Activated naive CD8-positive, alpha-beta T cell treated with anti-CD3 and anti-CD28 coated beads, Interleukin-2, amount 50 U/mL, for 16 hours (primary cell): ENCODE measurements around the gene GALNT9.

ENCODE experiments used
- DNase-seq: peaks from one replicate; pipeline ENCODE4 v3.0.0-alpha.2; 2020; ENCODE audit warnings: low read depth, low spot score

The GALNT9 gene

DNA sequence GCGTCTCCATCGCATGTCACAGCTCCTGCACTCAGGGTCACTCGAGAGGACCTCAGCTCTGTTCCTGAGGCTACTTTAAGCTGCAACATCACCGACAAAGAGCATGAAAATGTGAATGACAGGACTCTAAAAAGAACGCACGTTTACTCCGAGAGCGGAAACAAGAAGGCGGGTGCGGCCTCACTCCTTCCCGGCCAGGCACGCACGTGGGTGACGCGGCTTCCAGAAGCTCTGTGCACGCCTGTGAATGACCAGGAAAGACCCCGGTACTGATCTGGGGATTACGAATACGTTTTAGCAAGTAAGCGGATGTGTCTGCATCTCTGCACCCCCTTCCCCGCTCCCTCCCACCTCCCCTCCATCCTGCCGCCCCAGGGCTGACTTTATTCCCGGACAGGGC is 15.2 kb upstream of the GALNT9 start:
- no peak for DNase-seq

DNA sequence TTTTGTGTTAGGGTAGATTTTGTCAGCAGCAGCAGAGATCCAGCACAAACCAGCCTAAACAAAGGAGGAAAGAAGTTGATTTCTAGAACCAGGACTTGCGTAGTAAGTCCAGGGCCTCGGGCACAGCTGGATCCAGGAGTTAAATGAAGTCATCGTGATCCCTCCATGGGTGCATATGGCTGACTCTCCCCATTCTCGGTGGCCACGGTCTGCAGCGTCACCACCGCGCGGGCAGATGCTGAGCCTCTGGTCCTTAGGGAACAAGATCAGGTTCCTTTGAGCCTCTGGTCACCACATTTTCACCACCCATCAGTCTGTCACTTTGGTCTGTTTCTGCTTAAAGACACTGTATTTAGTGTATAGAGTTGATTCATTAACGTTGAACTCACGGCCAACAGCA is 14.8 kb upstream of the GALNT9 start:
- no peak for DNase-seq

DNA sequence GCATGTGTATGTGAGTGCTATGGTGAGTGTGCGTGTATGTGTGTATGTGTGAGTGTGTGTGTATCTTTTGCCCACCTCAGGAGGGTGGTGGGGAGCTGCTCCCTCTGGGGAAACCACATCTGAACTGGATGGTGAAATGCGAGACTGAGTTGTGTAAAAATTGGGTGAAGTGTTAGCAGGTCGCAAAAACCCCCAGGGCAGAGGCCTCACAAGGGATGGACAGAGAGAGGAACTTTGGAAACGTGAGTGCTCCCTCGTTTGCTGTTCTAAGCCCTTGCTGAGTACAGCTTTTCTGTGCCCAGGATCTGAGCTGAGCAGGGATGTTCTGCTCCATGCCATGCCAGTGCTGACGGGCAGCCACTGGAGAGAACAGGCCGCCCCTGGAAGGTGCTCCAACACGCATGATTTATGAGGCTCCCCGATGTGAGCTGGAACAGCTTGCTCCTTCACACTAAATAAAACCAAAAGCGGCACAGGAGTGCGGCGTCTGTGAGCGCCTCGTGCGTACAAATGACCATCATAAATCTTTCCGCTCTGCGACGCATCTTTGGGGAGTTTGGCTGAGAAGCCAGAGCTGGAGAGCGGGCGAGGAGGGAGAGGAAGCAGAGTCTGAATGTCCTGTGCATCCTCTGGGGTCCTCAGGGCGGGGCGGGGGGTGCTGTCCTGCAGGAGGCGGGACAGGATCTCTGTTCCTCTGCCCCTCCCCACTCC is 14.1 kb upstream of the GALNT9 start:
- no peak for DNase-seq

DNA sequence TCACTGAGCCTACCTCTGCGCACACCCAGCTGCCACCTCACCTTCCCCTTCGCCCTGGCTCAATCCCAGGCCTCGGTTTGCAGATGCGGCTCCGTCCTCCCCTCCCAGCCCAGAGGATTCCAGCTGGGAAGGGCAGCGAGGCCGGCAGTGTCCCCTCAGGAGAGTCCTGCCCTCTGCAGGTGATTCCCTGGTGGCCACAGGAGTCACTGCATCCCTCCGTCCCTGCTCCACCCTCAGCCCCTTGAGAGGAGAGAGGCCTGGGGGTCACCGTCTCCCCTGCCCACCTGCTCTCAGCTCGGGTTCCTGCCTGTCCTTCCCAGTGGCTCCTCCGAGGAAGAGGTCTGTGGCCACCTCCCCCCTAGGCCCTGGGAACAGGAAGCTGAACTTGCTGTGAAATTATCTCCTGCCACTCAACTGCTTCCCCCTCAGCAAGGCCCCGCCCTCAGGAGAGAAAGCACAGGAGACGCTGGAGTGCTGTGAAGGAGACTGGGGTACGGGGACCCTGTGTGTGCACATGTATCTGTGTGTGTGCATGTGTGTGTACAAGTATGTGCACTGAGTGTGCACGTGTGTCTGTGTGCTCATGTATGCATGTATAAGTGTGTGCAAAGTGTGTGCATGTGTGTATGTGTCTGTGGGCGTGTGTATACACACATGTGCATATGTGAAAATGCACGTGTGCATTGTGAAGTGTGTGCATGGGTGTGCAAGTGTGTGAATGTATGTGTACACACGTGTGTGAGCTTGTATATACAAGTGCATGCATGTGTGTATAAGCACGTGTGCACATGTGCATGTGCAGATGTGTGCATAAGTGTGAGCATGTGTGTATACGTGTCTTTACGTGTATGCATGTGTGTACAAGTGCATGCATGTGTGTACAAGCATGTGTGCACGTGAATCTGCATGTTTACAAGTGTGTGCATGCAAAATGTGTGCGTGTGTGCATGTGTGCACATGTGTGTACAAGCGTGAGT is 13.2 kb upstream of the GALNT9 start:
- DNase-seq = no peak

DNA sequence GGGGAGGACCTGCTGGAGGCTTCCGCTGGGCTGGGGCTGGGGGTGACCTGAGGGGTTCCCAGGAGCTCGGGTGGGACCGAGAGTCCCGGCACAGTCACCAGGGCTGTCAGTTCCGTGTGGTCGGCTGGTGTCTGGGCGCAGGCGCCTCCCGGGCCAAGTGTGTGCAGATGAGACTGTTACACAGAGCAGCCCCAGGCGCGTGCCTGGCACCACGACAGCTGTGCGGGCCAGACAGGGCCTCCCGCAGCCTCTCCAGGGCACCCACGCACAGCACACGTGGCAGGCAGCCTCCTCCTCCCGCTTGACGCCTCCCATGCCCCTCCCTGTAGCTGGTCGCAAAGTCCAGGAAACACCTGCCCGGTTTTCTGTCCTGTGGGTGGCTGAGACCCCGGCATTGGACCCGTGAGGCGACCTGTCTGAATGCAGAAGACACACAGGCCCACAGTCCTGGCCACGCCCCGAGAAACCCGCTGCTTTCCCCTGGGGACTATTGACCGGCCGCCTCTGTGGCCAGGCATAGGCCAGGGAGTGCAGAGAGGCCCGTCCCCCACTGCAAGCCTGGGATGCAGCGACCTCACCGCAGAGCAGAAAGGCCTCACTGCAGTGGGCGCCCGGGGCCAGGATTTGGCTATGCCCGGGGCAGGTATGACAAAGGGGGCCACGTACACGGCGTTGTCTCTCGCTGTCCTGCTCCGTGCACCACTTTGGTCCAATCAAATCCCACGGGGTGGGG is 12.1 kb upstream of the GALNT9 start:
- DNase-seq = no peak

DNA sequence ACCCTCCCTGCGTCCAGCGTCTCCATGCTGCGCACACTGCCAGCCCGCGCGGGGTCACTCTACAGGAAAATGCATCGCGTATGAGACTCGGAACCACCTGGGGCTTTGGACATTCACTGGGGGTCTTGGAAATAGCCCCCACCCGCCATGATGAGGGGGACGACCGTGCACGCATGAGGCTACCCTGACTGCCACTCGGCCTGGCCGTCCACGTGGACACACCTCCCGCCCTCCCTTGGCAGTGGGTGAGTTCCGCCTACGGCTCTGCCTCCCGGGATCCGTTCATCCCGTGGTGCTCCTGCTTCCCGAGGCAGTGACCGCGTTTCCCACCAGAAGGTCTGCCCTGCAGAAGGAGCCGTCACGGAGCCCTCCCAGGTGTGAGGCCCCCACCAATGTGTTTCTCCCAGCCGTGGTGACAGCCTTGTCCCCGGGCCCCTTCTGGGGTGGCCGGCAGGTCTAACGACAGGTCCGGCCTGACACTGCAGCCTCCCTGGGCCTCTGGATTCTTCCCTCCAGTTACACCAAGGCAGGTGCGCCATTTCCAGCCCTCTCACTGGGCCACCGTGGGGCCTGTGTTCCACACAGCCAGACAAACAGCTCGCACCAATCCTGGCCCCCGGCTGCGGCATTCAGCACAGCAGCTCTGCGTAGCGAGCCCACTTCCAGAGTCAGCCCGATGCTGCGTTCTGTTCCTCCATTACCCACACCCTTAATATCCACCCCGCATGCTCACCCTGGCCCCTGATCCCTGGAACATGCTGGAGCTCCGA is 11.1 kb upstream of the GALNT9 start:
- DNase-seq = no peak

DNA sequence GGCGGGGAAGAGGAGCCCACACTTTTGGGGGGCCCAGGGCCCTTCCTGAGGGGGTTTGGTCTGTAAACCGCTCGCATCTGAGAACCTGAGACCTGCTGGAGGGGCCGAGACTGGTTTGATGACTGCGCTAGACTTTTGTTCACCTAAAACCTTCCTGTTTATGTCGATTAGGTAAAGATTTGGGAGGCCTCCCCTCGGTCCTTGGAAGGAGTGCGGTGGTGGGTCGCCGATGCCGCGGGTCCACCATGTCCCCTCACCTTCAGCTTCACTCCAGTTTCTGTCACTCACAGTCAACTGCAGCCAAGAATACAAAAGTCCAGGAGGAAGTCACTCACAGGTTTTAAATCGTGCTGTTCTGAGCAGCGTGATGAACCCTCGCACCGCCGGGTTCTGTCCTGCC is 10.5 kb upstream of the GALNT9 start:
- DNase-seq = no peak

DNA sequence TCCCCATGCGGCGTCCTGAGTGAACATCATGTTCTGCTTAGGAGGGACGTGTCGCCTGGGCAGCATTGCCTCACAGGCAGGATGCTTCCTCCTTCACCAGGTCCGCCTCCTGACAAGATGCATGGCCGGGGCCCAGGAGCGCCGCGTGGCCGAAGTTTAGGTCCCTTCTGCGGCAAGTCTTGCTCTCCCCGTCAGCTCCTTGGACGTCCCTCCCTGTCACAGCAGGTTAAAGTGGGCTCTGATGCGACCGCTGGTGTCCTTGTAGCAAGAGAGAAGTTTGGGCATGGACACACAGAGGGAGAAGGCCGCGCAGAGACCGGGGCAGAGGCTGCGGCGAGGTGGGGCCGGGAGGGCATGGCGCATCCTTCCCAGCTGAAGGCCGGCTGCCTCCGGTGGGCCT is 9.4 kb upstream of the GALNT9 start:
- no peak for DNase-seq

DNA sequence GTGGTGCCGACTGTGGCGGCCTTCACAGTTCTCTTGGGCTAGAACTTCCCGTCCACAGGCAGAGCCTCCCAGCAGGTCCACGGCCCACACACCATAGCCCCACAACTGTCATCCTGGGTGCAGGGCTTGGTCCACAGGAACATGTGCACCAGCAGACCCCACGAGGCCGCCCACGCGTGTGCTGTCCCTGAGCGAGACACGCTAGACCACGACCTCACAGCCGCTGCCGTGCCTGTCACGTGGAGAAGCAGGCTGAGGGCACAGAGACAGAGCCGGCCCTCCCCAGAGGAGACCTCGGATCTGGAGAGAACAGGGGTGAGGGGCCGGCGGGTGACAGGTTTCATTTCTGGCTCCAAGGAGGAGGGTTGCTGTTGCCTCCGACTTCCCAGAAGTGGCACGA is 8.9 kb upstream of the GALNT9 start:
- DNase-seq = no peak

DNA sequence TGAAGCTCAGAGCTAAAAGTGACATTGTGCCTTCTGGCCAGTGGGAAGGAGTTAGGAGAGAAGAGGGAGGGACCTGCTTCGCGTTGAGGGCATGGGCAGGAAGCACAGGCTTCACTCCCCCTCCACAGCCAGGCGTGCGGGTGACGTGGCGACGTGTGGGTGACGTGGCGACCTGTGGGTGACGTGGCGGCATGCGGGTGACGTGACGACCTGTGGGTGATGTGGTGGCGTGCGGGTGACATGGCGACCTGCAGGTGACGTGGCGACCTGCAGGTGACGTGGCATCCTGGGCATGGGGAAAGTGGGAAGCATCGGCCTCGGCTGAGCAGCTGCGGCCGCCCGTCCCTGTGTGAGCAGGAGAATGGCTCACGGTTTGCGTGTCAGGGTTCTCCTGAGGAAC is 8.2 kb upstream of the GALNT9 start:
- no peak for DNase-seq

DNA sequence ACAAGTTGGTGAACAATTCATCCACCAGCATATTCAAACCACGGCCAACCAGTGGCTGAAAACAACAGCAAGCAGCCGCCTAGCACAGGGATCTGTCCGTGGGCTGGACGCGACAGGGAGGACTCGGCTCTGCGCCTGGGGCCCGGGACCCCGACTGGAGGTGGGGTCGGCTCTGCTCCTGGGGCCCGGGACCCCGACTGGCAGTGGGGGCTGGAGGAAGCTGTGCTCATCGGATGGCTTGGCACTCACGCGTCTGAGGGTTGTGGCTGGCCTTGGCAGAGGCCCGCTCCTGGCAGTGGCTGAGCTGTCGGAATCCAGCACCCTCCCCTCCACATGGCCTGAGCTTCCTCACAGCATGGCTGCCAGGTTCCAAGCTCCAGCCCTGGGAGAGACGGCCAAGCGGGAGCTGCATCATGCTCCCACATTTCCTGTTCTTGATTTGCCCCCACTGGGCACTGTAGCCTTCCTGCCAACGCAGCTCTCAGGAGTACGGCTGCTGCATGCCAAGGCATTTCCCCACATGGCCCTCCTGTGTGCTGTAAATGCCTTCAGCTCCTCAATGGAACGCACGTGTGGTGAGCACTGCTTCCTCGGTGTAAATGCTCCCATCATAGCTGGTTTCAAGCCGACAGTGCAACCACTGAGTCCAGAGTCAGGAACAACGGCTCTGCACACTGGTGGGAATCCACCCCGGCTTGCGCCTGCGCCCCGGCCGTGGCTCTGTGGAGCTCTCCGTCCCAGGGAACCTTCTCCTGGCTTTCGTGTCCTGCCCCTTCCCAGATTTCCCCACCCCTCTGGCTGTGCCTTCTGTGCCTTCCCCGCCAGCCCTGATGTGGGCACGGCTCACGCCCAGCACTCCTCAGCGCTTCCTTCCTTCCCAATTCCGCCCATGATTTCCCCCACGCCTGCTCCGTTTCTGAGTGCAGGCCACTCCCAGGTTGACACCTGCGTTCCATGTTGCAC is 7.3 kb upstream of the GALNT9 start:
- no peak for DNase-seq

DNA sequence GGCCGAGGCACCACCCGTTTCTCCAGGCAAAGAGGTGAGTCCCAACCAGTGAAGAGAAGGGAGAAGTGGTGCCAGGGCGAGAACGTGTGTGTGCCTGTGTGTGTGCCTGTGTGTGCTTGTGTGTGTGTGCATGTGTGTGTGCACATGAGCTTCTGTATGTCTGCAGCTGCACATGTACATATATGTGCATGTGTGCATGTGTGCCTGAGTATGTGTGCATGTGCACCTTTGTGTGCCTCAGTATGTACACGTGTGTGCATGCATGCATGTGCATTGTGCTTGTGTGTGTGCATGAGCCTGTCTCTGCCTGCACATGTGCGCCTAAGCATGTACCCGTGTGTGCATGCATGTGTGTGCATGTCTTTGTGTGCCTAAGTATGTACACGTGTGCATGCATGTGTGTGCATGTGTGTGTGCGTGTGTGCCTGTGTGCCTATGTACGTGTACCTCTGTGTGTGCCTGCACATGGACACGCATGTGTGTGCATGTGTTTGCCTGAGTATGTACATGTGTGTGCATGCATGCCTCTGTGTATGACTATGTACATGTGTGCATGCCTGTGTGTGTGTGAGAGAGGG is 5.9 kb upstream of the GALNT9 start:
- DNase-seq = no peak

DNA sequence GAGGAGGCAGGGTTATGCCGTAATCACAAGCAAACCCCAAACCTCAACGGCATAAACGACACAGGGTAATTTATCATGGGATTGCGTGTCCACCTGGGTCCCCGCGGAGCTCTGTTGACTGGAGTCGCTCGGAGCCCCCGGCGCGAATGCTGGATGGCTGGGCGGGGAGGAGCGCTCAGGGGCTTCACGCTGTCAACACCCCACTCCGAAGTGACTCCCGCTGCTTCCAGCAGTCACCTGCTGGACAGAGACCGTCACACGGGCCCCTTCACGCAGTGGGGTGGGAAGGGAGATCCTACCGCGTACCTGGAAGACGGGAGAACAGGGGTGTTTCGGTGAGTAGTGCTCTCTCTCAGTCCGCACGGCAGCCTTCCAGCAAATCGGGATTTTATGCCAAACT is 4.4 kb upstream of the GALNT9 start:
- no peak for DNase-seq

DNA sequence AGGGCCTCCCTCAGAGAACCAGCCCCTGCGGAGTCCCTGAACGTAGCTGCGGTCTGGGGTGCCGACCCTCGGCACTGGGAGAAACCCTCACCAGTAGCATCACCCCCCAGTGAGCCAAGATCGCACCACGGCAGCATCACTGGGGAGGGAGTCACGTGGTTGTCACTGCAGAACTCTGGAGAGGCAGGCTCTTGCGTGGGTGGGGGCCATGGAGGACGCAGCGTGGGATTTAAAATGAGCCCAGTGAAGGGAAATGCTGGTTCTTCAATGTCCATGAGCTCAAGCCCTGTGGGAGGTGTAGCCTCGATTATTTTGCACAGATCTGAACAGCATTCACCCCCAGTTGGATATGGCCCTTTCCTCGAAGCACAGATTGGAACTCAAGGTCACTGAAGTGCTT is 3.9 kb upstream of the GALNT9 start:
- DNase-seq = no peak

DNA sequence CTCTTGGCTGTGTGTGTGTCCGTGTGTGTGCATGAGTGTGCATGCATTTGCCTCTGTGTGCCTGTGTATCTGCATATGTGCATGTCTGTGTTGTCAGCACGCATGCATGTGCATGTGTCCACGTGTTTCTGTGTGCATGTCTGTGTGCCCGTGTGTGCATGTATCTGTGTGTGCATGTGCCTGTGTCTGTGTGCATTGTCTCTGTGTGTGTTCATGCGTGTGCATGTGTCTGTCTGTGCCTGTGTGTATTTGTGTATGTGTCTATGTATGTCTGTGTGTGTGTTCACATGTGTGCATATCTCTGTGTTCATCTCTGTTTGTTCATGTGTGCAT is 1.1 kb upstream of the GALNT9 start:
- DNase-seq = no peak

DNA sequence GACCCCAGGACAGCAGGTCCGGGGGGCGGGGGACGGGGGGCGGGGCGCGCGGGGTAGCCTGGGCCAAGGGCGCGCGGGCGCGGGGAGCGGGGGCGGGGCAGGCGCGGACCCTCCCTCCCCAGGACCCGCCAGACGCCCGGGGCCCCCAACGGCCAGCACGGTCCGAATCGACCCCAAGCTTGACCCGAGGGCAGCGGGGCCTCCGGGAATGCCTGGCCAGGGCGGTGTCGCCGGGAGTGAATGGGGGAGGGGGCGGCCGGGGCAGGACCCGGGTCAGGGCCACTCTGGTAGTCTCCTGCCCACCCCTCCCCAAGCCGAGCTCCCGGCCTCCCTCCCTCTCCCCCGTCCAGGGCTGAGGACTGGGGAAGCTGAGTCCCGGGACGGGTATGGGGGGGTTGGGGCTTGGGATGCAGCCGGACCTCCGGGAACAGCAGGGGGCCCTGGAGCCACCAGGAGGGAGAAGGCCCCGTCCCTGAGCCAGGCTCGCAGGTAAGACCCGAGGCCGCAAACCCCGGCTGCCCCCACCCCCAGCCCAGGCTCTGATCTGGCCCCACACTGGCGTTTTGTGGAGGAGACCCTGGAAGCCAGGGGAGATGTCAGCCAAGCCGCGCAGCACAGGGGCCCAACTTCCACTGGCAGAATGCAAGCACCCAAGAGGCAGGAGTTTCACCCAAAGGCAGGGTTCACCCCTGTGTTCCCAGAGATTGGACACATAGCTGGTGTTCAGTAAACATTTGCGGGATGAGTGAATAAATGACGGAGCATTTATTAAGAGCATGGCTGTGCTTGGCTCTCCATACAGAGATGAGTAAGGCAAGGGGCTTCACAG is 545 bp upstream of the GALNT9 start:
- DNase-seq = no peak

DNA sequence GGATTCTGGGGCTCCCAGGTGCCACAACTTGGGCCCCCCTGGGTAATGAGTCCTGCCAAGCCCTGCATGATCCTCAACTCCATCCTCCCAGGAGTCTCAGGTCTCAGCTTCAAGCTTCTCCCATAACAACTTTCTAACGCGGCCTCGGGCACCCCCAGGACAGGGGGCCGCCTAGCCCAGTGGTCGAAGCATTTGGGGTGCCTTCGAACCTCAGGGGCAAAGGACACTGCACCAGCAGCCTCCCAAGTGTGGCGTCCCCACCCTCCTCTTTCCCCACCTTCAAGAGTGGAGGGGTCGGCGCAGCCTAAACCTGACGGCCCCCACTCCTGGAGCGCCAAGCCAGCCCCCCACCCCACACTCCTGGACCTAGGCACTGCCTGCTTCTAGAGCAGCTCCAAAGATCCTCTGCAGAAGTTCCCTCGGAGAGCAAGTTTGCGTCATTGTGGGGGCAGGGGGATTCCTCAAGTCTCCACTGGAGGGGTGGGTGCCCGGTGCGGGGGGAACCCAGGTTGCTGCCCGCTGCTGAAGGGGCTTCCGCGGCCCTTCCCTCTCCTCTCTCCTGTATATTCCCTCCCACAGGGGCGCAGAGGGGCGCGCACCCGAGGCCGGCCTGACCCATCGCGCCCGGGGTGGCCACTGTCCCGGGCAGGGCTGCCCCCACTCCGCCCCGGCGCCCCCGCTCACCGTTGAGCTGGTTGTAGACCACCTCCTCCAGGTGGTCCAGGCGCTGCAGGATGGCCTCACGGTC is 933 bp downstream of the GALNT9 start:
- no peak for DNase-seq

DNA sequence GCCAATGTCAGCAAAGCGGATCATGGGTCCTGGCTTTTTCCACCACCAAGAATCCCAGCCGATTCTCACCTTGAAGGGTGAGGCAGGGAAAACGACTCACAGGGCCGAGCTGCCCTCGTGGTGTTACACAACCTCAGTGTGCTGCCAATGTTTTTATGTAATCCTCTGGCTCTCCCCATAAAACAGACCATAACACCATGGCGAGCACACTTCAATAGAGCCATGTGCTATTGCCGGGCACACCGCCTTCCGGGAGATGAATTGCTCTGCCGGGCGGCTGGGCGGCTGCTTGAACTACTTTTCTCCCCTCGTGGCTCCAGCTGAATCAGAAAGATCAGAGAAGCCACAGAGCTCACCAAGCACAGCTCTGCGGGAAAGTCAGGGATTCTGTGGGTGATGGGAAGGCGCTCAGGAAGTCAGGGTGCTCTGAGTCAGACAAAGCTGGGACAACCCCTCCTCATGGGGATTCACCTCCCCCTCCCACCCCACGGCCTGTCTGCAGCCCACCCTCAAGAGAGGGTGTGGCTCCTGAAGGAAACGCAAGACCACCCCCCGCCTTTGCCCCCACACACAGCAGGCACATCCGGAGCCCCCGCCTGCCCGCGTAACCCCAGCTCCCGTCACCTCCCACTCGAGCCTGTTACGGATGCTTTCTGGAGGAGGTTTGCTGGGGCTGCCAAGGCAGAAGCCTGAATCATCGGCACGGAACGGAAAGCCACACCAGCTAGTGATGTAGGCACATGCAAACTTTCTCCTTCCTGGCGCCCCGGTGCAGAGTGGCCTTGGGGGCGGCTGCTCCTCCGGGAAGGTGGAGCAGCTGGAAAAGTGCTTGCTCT is 1.8 kb downstream of the GALNT9 start:
- peak; percentile 42 for DNase-seq
